ENCODE data around the gene B3GLCT.

DNA sequence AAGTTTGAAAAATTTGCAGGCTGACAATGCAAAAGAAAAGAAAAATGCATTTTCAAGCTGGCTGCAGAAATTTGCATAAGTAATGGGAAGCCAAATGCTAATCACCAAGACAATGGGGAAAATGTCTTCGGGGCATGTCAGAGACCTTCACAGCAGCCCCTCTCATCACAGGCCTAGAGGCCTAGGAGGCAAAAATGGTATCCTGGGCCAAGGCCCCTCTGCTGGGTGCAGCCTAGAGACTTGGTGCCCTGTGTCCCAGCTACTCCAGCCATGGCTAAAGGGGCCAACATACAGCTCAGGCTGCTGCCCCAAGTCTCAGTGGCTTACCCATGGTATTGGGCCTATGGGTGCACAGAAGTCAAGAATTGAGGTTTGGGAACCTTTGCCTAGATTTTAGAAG, 155.2 kb downstream of the B3GLCT start:
- TF ChIP-seq, protein P1, sequence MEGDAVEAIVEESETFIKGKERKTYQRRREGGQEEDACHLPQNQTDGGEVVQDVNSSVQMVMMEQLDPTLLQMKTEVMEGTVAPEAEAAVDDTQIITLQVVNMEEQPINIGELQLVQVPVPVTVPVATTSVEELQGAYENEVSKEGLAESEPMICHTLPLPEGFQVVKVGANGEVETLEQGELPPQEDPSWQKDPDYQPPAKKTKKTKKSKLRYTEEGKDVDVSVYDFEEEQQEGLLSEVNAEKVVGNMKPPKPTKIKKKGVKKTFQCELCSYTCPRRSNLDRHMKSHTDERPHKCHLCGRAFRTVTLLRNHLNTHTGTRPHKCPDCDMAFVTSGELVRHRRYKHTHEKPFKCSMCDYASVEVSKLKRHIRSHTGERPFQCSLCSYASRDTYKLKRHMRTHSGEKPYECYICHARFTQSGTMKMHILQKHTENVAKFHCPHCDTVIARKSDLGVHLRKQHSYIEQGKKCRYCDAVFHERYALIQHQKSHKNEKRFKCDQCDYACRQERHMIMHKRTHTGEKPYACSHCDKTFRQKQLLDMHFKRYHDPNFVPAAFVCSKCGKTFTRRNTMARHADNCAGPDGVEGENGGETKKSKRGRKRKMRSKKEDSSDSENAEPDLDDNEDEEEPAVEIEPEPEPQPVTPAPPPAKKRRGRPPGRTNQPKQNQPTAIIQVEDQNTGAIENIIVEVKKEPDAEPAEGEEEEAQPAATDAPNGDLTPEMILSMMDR (IDR thresholded peaks at IDR 0.05), result no peak
- TF ChIP-seq POLR2A (IDR thresholded peaks at IDR 0.05) (no peak), EP300 (IDR thresholded peaks at IDR 0.05) (no peak)

All from tibial nerve (tissue), 4 donors.